Endometrial microvascular endothelial cells (primary cell): ENCODE measurements around the gene WDR38. TPM values are rescaled to one million over a fixed set of nuclear protein-coding genes. Genes with fewer than 3 reads are reported as not detected.

ENCODE experiments used
- in situ Hi-C: cut with HindIII; loops from 2 replicates; pipeline ENCODE4 v1.10.0; 2017; ENCODE audit warnings: low sequenced_read_pairs, low pct_unique_long_range_greater_than_20kb; ENCODE audit errors: inconsistent ontology term
- total RNA-seq: library from RNA; depleted of rRNA; stranded (reverse); fragments of >200 nt; gene quantifications from one replicate; pipeline ENCODE4 v1.2.3, GENCODE V29; 2015; ENCODE audit errors: inconsistent ontology term

WDR38 gene
- total RNA-seq, 1 donor from 2014 or later: not detected

- in situ Hi-C loops: no loop called here
Measured at GRCh38 chr9:124899845-124900244, 46.6 kb downstream of the WDR38 start.

- in situ Hi-C loops: no loop called here
Measured at GRCh38 chr9:124906966-124907365, 53.7 kb downstream of the WDR38 start.

Other genes starting within 250 kb of the WDR38 start
- 0.19 TPM for gene NR6A1, start 82.1 kb upstream of the WDR38 start, total RNA-seq
- not detected for gene OLFML2A, start 76.3 kb upstream of the WDR38 start, total RNA-seq
- 2,417 TPM for gene RPL35, start 8.5 kb downstream of the WDR38 start, total RNA-seq
- 48.2 TPM for gene ARPC5L, start 8.7 kb downstream of the WDR38 start, total RNA-seq
- 15.4 TPM for gene GOLGA1, start 87.6 kb downstream of the WDR38 start, total RNA-seq